K562 (cell line): ENCODE measurements around the gene ERMARD. TPM values are rescaled to one million over a fixed set of nuclear protein-coding genes. Genes with fewer than 3 reads are reported as not detected.

ENCODE experiments used
- BHLHE40 ChIP-seq: IDR thresholded peaks from 2 replicates; pipeline ENCODE4 v1.6.1; 2011; ENCODE audit warnings: low read length, improper control_type of control experiment
- CBFB ChIP-seq: sonication (generic); formaldehyde crosslinking; IDR thresholded peaks from 2 replicates; pipeline ENCODE4 v1.4.0; 2020; ENCODE audit warnings: mild to moderate bottlenecking, missing genetic modification reagents
- ESRRB ChIP-seq: fragments of 250-450 bp; sonication (Bioruptor Pico); IDR thresholded peaks from 2 replicates; pipeline ENCODE4 v1.5.0; 2020; ENCODE audit warnings: mild to moderate bottlenecking, moderate library complexity, borderline replicate concordance
- GATA2 ChIP-seq: sonication (generic); formaldehyde crosslinking; IDR thresholded peaks from 2 replicates; pipeline ENCODE4 v1.4.0; 2020; ENCODE audit warnings: mild to moderate bottlenecking, missing genetic modification reagents
- JUN ChIP-seq, 2 experiments: sonication (generic) in 1 of 2; formaldehyde crosslinking in 1 of 2; IDR thresholded peaks; 2 replicates each; pipeline versions ENCODE4 v1.6.1 to v1.8.0; 2012 to 2022; ENCODE audit warnings: borderline replicate concordance in 2 of 2, mild to moderate bottlenecking in 2 of 2, improper control_type of control experiment in 1 of 2, low read depth in 1 of 2, low read length in 1 of 2, missing genetic modification reagents in 1 of 2
- KHSRP ChIP-seq: fragments of 450-650 bp; IDR thresholded peaks from 2 replicates; pipeline ENCODE4 v1.6.1; 2017
- KLF1 ChIP-seq: fragments of 450-650 bp; IDR thresholded peaks from 2 replicates; pipeline ENCODE4 v1.6.1; 2016; ENCODE audit warnings: missing genetic modification characterization, missing compliant biosample characterization
- NCOA4 ChIP-seq: fragments of 450-650 bp; IDR thresholded peaks from 2 replicates; pipeline ENCODE4 v1.6.1; 2018; ENCODE audit warnings: mild to moderate bottlenecking; ENCODE audit not compliant: partially characterized antibody
- NR3C1 ChIP-seq: sonication (generic); formaldehyde crosslinking; IDR thresholded peaks from 2 replicates; pipeline ENCODE4 v1.8.1; 2022; ENCODE audit warnings: missing genetic modification reagents
- POLR2A ChIP-seq: fragments of 450-650 bp; conservative IDR thresholded peaks from 2 replicates; pipeline ENCODE4 v1.6.1; 2016
- PTBP1 ChIP-seq: fragments of 200-400 bp; formaldehyde crosslinking; IDR thresholded peaks from 2 replicates; pipeline ENCODE4 v1.6.1; 2017; ENCODE audit warnings: low read depth, low read length
- RBM14 ChIP-seq: fragments of 200-400 bp; formaldehyde crosslinking; IDR thresholded peaks from 2 replicates; pipeline ENCODE4 v1.6.1; 2018; ENCODE audit warnings: low read depth, mild to moderate bottlenecking, low read length, moderate library complexity, borderline replicate concordance; ENCODE audit not compliant: insufficient read depth
- RHOXF2B ChIP-seq: fragments of 250-450 bp; sonication (Bioruptor Pico); conservative IDR thresholded peaks from 2 replicates; pipeline ENCODE4 v1.5.1; 2021
- SAFB2 ChIP-seq: fragments of 200-400 bp; formaldehyde crosslinking; IDR thresholded peaks from 2 replicates; pipeline ENCODE4 v1.6.1; 2018; ENCODE audit warnings: borderline replicate concordance, low read length, low read depth, moderate library complexity; ENCODE audit not compliant: severe bottlenecking
- STAT5B ChIP-seq: fragments of 250-450 bp; sonication (Bioruptor Pico); IDR thresholded peaks from 2 replicates; pipeline ENCODE4 v1.8.0; 2021; ENCODE audit warnings: mild to moderate bottlenecking, inconsistent platforms
- TBL1XR1 ChIP-seq, 2 experiments: IDR thresholded peaks; 2 replicates each; pipeline ENCODE4 v1.6.1; 2012; ENCODE audit warnings: improper control_type of control experiment in 2 of 2, low read length in 2 of 2, mild to moderate bottlenecking in 1 of 2
- TEAD1 ChIP-seq, 2 experiments: fragments of 450-650 bp in 1 of 2; sonication (generic) in 1 of 2; formaldehyde crosslinking; IDR thresholded peaks; 2 replicates each; pipeline versions ENCODE4 v1.4.0 to v1.8.0; 2020 to 2022; ENCODE audit warnings: mild to moderate bottlenecking in 2 of 2, missing genetic modification reagents in 1 of 2
- ZFPM2 ChIP-seq: fragments of 250-450 bp; sonication (Bioruptor Pico); IDR thresholded peaks from 2 replicates; pipeline ENCODE4 v1.5.1; 2022; ENCODE audit warnings: mild to moderate bottlenecking
- ZNF408 ChIP-seq: fragments of 250-450 bp; sonication (Bioruptor Pico); IDR thresholded peaks from 2 replicates; pipeline ENCODE4 v1.4.0; 2020; ENCODE audit warnings: low read depth, mild to moderate bottlenecking, moderate library complexity
- polyA plus RNA-seq, 8 experiments: library from polyadenylated mRNA; depleted of rRNA in 4 of 8; stranded (reverse) in 5 of 8; unstranded in 3 of 8; fragments of >200 nt; fragmentation: Nextera tagmentation in 2 of 8; fragmentation: Illumina TruSeq in 1 of 8; extraction: Ambion mirVana in 2 of 8; extraction: Trizol in 1 of 8; gene quantifications; 2 replicates each; pipeline versions ENCODE4 v1.2.1 to v1.2.3, GENCODE V29; 2011 to 2014; ENCODE audit warnings: inconsistent platforms in 1 of 8, missing spikeins in 1 of 8
- total RNA-seq, 7 experiments: library from RNA; depleted of rRNA in 6 of 7; stranded (reverse); fragments of >200 nt in 6 of 7; fragmentation: Illumina TruSeq in 2 of 7; extraction: Trizol in 2 of 7; gene quantifications; 2 replicates each; pipeline versions ENCODE4 v1.2.1 to v1.2.3, GENCODE V29; 2011 to 2021; ENCODE audit warnings: low replicate concordance in 1 of 7
- TF ChIP-seq, protein P1 (sequence below): fragments of 450-650 bp; IDR thresholded peaks from 2 replicates; pipeline ENCODE4 v1.6.1; 2016
- TF ChIP-seq, protein P2 (sequence below): fragments of 200-800 bp; sonication (Bioruptor generic); IDR thresholded peaks from 2 replicates; pipeline ENCODE4 v1.6.1; 2017; ENCODE audit warnings: missing genetic modification characterization, missing compliant biosample characterization
- TF ChIP-seq, protein P3 (sequence below), 2 experiments: fragments of 150-350 bp in 1 of 2; IDR thresholded peaks; 2 replicates each; pipeline ENCODE4 v1.6.1; 2012 to 2016; ENCODE audit warnings: low read depth in 2 of 2, low read length in 2 of 2, mild to moderate bottlenecking in 1 of 2, moderate library complexity in 1 of 2

The ERMARD gene
- total and polyA plus RNA-seq, 9 of the 15 experiments (the other 6 are each of a cell fraction or from before 2014, with no cell fraction given): 14.5 to 68.6 (median 27.7) TPM

DNA sequence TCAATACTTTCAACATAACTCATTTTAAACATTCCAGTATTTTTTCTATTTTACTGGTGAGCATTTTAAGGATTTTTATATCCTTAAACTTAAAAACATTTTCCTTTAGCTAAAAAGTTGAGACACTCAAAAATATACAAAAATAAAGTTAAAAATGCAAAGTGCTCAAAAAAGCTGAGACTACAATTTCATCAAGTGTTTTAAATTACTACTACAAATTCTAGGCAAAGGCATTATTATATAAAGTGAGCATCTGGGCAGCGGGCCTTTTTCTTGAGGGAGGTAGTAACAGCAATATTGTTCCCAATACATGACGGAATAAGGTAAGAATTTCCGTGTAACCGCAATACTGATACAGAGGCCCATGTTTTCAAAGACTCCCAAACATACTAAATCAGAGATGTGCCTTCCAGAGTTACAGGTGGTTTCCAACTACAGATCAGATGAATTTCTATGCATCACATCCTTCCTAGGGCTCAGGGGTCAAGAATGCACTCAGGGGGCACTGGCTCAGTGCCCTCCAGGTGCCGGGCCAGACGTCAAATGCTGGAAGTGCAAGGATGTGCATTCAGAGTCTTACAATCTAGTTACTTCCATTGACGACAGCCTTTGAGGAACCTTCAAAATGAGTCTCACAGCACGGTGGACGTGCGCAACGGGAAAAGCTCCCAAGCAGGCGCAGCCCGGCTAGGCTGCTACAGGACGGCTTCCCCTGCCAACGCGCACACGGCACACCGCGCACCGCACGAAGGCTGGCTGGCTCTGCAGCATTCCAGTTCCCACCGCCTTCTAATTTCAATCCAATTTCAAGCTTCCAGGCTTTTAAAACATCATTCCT is 28.8 kb upstream of the ERMARD start (continued):
- peak; percentile 89 to 94 for TF ChIP-seq TEAD1 (CRISPR knock-in tag; IDR thresholded peaks at IDR 0.05)
- TF ChIP-seq CBFB (CRISPR knock-in tag): 0 out of 2 replicates have a peak, but pooled peaks have one; percentile 54
- TF ChIP-seq JUN (IDR thresholded peaks at IDR 0.05; ENCODE audit: borderline replicate concordance, low read depth, low read length): 0 out of 2 replicates have a peak, but pooled peaks have one; percentile 7
- TF ChIP-seq JUN (CRISPR knock-in tag; IDR thresholded peaks at IDR 0.05; ENCODE audit: borderline replicate concordance): no peak
- TF ChIP-seq RBM14: no peak
- TF ChIP-seq BHLHE40: peak; percentile 24; the same call in 1 of the 2 replicates
- TF ChIP-seq, protein P1, sequence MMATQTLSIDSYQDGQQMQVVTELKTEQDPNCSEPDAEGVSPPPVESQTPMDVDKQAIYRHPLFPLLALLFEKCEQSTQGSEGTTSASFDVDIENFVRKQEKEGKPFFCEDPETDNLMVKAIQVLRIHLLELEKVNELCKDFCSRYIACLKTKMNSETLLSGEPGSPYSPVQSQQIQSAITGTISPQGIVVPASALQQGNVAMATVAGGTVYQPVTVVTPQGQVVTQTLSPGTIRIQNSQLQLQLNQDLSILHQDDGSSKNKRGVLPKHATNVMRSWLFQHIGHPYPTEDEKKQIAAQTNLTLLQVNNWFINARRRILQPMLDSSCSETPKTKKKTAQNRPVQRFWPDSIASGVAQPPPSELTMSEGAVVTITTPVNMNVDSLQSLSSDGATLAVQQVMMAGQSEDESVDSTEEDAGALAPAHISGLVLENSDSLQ: no peak
- no peak for TF ChIP-seq KLF1
- no peak for TF ChIP-seq PTBP1
- TF ChIP-seq, protein P2, sequence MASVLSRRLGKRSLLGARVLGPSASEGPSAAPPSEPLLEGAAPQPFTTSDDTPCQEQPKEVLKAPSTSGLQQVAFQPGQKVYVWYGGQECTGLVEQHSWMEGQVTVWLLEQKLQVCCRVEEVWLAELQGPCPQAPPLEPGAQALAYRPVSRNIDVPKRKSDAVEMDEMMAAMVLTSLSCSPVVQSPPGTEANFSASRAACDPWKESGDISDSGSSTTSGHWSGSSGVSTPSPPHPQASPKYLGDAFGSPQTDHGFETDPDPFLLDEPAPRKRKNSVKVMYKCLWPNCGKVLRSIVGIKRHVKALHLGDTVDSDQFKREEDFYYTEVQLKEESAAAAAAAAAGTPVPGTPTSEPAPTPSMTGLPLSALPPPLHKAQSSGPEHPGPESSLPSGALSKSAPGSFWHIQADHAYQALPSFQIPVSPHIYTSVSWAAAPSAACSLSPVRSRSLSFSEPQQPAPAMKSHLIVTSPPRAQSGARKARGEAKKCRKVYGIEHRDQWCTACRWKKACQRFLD (CRISPR knock-in tag): no peak
- TF ChIP-seq POLR2A: no peak
- no peak for TF ChIP-seq RHOXF2B (CRISPR knock-in tag)
- TF ChIP-seq ZNF408 (CRISPR knock-in tag): no peak
- TF ChIP-seq STAT5B (CRISPR knock-in tag): no peak
- no peak for TF ChIP-seq NR3C1 (CRISPR knock-in tag)
- no peak for TF ChIP-seq KHSRP
- TF ChIP-seq SAFB2: no peak
- TF ChIP-seq ESRRB (CRISPR knock-in tag): no peak
- TF ChIP-seq NCOA4: no peak
- no peak for TF ChIP-seq ZFPM2 (CRISPR knock-in tag)
- TF ChIP-seq GATA2 (CRISPR knock-in tag): no peak
- TF ChIP-seq, protein P3, sequence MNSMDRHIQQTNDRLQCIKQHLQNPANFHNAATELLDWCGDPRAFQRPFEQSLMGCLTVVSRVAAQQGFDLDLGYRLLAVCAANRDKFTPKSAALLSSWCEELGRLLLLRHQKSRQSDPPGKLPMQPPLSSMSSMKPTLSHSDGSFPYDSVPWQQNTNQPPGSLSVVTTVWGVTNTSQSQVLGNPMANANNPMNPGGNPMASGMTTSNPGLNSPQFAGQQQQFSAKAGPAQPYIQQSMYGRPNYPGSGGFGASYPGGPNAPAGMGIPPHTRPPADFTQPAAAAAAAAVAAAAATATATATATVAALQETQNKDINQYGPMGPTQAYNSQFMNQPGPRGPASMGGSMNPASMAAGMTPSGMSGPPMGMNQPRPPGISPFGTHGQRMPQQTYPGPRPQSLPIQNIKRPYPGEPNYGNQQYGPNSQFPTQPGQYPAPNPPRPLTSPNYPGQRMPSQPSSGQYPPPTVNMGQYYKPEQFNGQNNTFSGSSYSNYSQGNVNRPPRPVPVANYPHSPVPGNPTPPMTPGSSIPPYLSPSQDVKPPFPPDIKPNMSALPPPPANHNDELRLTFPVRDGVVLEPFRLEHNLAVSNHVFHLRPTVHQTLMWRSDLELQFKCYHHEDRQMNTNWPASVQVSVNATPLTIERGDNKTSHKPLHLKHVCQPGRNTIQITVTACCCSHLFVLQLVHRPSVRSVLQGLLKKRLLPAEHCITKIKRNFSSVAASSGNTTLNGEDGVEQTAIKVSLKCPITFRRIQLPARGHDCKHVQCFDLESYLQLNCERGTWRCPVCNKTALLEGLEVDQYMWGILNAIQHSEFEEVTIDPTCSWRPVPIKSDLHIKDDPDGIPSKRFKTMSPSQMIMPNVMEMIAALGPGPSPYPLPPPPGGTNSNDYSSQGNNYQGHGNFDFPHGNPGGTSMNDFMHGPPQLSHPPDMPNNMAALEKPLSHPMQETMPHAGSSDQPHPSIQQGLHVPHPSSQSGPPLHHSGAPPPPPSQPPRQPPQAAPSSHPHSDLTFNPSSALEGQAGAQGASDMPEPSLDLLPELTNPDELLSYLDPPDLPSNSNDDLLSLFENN (IDR thresholded peaks at IDR 0.05; ENCODE audit: low read depth in 2 of 2, low read length in 2 of 2): no peak
- TF ChIP-seq TBL1XR1 (IDR thresholded peaks at IDR 0.05; ENCODE audit: low read length in 2 of 2): no peak
